ENCODE results near the gene PEG3. TPM values are rescaled to one million over a fixed set of nuclear protein-coding genes. Genes with fewer than 3 reads are reported as not detected.

Gene PEG3
- 0.33 and 2.6 TPM in 2 replicates for total RNA-seq

GRCh38 chr19:56840451-56841192 is at the start of gene PEG3, which contains the start of gene ZIM2:
Gene PEG3 (minus strand): TSS chr19:56840726. CDS start chr19:56824655, 16,071 bp downstream.
Gene ZIM2 (minus strand): TSS chr19:56840726. CDS start chr19:56824277, 16,449 bp downstream.

Small RNA genes within 50 kb of the gene (small RNA-seq; reads per million reads assigned to genes)
- not detected for gene AC006115.2

Other genes with a start within 250 kb of the PEG3 start
- gene ZNF71, start 245.4 kb downstream of the PEG3 start, total RNA-seq, result 16.7 and 18.2 TPM in 2 replicates
- gene SMIM17, start 197.6 kb downstream of the PEG3 start, total RNA-seq, result 0.38 and 0.98 TPM in 2 replicates
- gene ZNF835, start 169.0 kb downstream of the PEG3 start, total RNA-seq, result 0.29 TPM in 1 of 2 replicates, not detected in the other
- not detected in 2 replicates for gene ZIM2, start within 50 bp of the PEG3 start, total RNA-seq